ENCODE data around the gene KDM6A.
"Not testable (repeated sequence)": the region's sequence is repeated elsewhere in the genome, so short reads cannot be mapped to it uniquely, and the experiment has no call there.

The KDM6A gene

GRCh38 chrX:45133465-45133864, 260.5 kb downstream of the KDM6A start:
- no peak for FAIRE-seq

DNA sequence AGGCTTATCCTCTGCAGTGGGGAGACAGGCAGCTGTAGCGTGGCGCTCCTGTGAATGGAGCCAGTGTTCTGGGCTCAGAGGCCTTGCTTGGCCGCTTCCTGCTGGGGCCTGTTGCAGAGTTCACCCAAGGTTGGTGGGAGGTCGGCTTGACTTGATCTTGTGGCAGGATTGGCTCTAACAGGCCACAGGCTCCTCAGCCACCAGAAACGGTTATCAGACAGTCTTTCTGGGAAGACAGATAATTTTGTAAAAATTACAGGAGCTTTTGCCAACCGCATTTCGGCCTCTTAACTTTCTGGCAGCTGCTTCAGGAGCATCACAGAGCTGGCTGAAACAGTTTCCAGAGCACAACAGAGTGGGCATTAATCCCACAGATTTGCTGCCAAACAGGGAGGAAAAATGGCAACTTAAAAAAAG, 261.3 kb downstream of the KDM6A start:
- FAIRE-seq, result no peak

DNA sequence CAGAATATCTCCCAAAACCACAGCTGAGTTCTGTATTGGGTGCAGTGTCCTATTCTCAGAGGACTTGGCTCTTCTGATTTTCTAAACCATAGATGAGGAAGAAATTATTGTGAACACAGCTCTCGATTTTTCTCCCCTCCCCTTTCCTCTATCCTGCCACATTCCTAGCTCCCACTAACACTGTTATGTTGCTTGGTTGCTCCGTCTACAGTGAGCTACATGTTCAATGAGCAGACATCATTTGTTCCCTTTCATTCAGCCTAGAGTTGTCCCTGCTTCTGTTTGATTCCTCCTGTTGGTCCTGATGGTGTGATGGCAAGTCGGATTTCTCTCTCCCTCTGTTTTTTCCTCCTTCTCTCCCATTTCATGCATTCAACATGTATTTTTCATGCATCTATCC, 261.8 kb downstream of the KDM6A start:
- FAIRE-seq, result no peak

DNA sequence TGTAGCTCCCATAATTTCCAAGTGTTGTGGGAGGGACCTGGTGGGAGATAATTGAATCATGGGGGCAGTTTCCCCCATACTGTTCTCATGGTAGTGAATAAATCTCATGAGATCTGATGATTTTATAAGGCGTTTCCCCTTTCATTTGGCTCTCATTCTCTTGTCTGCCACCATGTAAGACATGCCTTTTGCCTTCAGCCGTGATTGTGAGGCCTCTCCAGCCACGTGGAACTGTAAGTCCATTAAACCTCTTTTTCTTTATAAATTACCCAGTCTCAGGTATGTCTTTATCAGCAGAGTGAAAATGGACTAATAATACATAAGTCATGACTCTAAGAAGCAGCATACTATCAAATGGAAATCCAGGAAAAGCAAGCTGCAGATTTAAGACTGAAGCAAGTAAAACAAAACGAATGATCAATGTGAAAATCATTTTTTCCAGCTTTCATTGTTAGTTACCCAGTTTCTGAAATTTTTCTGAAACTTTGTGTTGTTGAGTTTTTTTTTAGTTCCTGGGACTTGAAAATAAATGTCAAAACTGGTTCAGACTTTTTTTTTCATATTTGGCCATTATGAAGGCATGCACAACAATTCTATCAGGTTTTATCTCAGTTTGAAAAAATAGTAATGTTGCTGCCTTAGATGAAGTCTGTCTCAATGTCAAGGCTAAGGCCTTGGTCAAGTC, 262.5 kb downstream of the KDM6A start:
- FAIRE-seq, result not testable (repeated sequence)

DNA sequence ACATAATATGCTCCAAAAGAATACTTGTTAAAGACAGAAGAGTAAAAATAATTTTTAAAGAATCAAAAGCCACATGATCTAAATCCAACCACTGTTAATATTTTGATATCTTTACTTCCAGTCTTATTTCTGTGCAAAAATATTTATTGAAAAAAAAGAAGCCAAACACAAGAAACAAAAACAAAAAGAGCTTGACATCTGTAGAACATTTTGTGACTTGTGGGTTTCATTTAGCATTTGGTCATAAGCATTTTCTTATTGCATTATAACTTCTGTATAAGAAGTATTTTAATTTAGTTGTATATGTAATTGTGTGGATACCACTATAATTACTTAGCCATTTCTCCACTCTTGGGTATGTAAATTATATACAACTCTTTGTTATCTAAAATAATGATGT, 264.5 kb downstream of the KDM6A start:
- FAIRE-seq, result no peak

DNA sequence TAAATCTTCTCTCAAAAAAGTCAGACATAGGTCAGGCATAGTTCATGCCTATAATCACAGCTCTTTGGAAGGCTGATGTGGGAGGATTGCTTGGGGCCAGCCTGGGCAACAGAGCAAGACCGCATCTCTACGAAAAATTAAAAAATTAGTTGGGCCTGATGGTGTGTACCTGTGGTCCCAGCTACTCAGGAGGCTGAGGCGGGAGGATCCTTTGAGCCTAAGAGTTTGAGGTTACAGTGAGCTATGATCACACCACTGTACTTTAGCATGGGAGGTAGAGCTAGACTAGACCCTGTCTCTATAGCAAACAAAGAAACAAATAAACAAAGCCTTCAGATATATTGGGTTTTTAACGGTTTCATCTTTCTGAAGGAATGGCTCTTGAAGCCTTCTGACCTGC, 265.5 kb downstream of the KDM6A start:
- FAIRE-seq, result no peak

- FAIRE-seq, result no peak
These were observed 267.8 kb downstream of the KDM6A start for GRCh38 chrX:45140812-45141211.

- FAIRE-seq, result no peak
These were observed 269.2 kb downstream of the KDM6A start for GRCh38 chrX:45142185-45142584.

DNA sequence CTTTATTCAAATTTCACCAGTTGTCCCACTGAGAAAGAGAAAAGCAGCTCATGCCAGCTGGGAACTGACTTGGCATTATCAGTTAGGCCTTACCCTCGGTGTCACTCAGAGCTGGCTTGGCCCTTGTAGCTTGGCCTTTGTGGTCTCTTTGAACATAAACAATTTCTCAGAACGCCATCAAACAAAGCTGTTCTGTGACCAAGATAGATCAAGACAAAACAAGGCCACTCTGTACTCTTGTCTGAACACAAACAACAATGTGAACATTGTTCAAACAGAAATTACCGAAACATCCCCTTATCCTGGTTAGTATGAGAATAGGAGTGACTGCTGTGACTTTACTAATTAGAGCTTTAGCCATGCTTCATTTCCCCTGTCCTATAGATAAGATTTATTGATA, 270.5 kb downstream of the KDM6A start:
- FAIRE-seq, result no peak

- FAIRE-seq, result no peak
These were observed 272.7 kb downstream of the KDM6A start for GRCh38 chrX:45145492-45146215.

DNA sequence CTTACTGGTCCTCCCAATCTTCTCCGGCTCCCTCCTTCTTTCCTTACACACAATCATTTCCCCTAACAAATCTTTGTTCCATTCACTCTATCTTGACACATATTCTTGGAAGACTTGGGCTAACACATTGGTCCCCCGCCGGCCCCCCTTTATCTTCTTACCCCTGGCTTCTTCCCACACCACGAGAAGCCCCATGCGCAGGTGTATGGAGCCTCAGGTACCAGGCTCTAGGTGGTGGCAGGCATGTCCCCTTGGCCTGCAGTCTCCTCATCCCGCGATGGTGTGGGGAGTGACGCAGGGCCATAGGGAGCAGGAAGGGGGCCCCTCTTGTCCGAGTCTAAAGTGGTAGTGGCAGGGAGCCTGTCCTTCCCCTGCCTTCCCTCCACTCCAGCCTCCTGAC, 277.8 kb downstream of the KDM6A start:
- FAIRE-seq, result no peak

GRCh38 chrX:45154033-45154360, 281.0 kb downstream of the KDM6A start:
- FAIRE-seq, result no peak

DNA sequence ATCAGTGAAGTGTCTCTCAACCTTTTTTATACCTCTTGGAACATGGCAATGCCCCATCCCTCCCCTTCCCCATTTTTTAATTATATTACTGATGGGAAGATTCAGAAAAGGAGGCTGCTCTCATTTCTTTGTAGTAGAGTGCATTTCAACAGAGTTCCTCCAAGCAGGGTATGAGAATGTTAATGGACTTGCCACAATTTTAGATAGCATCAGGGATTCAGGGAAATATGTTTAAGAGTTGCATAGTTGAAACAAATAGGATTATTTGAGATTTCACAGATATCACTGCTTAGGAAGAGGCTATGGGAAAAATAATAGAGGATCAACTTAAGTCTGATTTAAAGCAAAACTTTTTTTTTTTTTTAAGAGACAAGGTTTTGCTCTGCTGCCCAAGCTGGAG, 281.5 kb downstream of the KDM6A start:
- no peak for FAIRE-seq

GRCh38 chrX:45157647-45158046, 284.7 kb downstream of the KDM6A start:
- FAIRE-seq, result no peak
